Measurements from ENCODE around the gene KIAA0232. TPM values are rescaled to one million over a fixed set of nuclear protein-coding genes. Genes with fewer than 3 reads are reported as not detected.
"Not testable (repeated sequence)": the region's sequence is repeated elsewhere in the genome, so short reads cannot be mapped to it uniquely, and the experiment has no call there.

KIAA0232 gene
- polyA plus RNA-seq, 1 donor from 2014 or later: 57.6 TPM

- not testable (repeated sequence) for H3F3A ChIP-seq (ENCODE audit: insufficient read depth, low read length, poor library complexity, severe bottlenecking); H3K9me2 ChIP-seq (ENCODE audit: insufficient read depth, low read length); H3K27ac ChIP-seq (ENCODE audit: low read length); H3K4me2 ChIP-seq (ENCODE audit: low read length); H3K4me3 ChIP-seq (ENCODE audit: low read length); H3K27me3 ChIP-seq (ENCODE audit: insufficient read depth, low read depth, low read length); H3K36me3 ChIP-seq (ENCODE audit: insufficient read depth, low read length); H2AFZ ChIP-seq (ENCODE audit: low read depth, low read length); H3K9me3 ChIP-seq (ENCODE audit: low read length); H4K20me1 ChIP-seq (ENCODE audit: insufficient read depth); H3K9ac ChIP-seq (ENCODE audit: low read length)
- H3K79me2 ChIP-seq (replicated peaks; ENCODE audit: insufficient read depth, low read length): peaks cover 97% of the 10 kb centered on the region
Observed at GRCh38 chr4:6791245-6791644, 8.7 kb downstream of the KIAA0232 start.

DNA sequence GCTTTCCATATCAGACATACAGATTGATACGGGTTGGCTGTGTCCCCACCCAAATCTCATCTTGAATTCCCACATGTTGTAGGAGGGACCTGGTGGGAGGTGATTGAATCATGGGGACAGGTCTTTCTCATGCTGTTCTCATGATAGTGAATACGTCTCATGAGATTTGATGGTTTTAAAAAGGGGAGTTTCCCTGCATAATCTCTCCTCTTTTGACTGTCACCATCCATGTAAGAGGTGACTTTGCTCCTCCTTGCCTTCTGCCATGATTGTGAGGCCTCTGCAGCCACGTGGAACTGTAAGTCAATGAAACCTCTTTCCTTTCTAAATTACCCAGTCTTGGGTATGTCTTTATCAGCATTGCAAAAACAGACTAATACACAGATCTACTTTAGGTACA is 9.3 kb downstream of the KIAA0232 start:
- not testable (repeated sequence) for H3K4me3 ChIP-seq (ENCODE audit: low read length); H3K36me3 ChIP-seq (ENCODE audit: insufficient read depth, low read length); H3K27me3 ChIP-seq (ENCODE audit: insufficient read depth, low read depth, low read length); H3F3A ChIP-seq (ENCODE audit: insufficient read depth, low read length, poor library complexity, severe bottlenecking); H3K9me3 ChIP-seq (ENCODE audit: low read length); H3K9me2 ChIP-seq (ENCODE audit: insufficient read depth, low read length); H3K9ac ChIP-seq (ENCODE audit: low read length); H3K27ac ChIP-seq (ENCODE audit: low read length); H4K20me1 ChIP-seq (ENCODE audit: insufficient read depth); H3K4me2 ChIP-seq (ENCODE audit: low read length); H2AFZ ChIP-seq (ENCODE audit: low read depth, low read length)
- peaks cover 97% of the 10 kb centered on the region for H3K79me2 ChIP-seq (replicated peaks; ENCODE audit: insufficient read depth, low read length)

DNA sequence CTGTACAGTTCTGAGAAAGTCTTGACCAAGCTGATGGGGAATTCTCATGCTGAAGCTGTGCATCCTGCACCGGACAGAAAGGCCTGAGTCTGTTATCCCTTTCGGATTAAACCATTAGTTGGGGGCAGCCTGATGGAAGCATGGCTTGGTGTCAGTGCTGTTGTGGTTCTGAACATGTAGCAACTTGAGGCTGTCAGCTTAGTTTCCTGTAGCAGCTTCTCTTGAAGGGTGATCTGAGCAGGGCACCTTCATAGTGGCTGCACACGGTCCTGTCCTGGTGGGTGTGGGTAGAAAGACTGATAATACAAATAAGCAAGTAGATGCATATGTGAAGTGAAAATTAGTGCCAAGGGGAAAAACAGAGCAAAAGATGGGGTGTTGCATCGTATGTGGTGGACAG is 11.7 kb downstream of the KIAA0232 start:
- Histone ChIP-seq H3K79me2 (replicated peaks; ENCODE audit: insufficient read depth, low read length) (peaks cover 92% of the 10 kb centered on the region), H3K9me3 (ENCODE audit: low read length) (no peaks in the 10 kb centered on the region), H3K4me3 (ENCODE audit: low read length) (no peak overlapping the region), H3K27ac (ENCODE audit: low read length) (no peak overlapping the region), H3K9ac (ENCODE audit: low read length) (no peak overlapping the region), H2AFZ (ENCODE audit: low read depth, low read length) (no peak overlapping the region), H3F3A (ENCODE audit: insufficient read depth, low read length, poor library complexity, severe bottlenecking) (no peaks in the 10 kb centered on the region), H3K9me2 (ENCODE audit: insufficient read depth, low read length) (no peaks in the 10 kb centered on the region), H4K20me1 (ENCODE audit: insufficient read depth) (peaks cover 3% of the 10 kb centered on the region), H3K27me3 (ENCODE audit: insufficient read depth, low read depth, low read length) (no peaks in the 10 kb centered on the region), H3K4me2 (ENCODE audit: low read length) (no peak overlapping the region), H3K36me3 (ENCODE audit: insufficient read depth, low read length) (no peaks in the 10 kb centered on the region)
- TF ChIP-seq SMC3 (conservative IDR thresholded peaks at IDR 0.05; ENCODE audit: poor library complexity) (no peak), TAF1 (IDR thresholded peaks at IDR 0.05; ENCODE audit: low read depth) (no peak), MXI1 (conservative IDR thresholded peaks at IDR 0.05; ENCODE audit: poor library complexity, severe bottlenecking) (no peak), POLR2AphosphoS5 (IDR thresholded peaks at IDR 0.05) (no peak), EZH2 (IDR thresholded peaks at IDR 0.05; ENCODE audit: borderline replicate concordance, insufficient read depth, low read length, poor library complexity, severe bottlenecking) (no peak), EP300 (conservative IDR thresholded peaks at IDR 0.05; ENCODE audit: poor library complexity, severe bottlenecking) (no peak)
- TF ChIP-seq, protein P1, sequence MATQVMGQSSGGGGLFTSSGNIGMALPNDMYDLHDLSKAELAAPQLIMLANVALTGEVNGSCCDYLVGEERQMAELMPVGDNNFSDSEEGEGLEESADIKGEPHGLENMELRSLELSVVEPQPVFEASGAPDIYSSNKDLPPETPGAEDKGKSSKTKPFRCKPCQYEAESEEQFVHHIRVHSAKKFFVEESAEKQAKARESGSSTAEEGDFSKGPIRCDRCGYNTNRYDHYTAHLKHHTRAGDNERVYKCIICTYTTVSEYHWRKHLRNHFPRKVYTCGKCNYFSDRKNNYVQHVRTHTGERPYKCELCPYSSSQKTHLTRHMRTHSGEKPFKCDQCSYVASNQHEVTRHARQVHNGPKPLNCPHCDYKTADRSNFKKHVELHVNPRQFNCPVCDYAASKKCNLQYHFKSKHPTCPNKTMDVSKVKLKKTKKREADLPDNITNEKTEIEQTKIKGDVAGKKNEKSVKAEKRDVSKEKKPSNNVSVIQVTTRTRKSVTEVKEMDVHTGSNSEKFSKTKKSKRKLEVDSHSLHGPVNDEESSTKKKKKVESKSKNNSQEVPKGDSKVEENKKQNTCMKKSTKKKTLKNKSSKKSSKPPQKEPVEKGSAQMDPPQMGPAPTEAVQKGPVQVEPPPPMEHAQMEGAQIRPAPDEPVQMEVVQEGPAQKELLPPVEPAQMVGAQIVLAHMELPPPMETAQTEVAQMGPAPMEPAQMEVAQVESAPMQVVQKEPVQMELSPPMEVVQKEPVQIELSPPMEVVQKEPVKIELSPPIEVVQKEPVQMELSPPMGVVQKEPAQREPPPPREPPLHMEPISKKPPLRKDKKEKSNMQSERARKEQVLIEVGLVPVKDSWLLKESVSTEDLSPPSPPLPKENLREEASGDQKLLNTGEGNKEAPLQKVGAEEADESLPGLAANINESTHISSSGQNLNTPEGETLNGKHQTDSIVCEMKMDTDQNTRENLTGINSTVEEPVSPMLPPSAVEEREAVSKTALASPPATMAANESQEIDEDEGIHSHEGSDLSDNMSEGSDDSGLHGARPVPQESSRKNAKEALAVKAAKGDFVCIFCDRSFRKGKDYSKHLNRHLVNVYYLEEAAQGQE (IDR thresholded peaks at IDR 0.05; ENCODE audit: borderline replicate concordance): no peak

DNA sequence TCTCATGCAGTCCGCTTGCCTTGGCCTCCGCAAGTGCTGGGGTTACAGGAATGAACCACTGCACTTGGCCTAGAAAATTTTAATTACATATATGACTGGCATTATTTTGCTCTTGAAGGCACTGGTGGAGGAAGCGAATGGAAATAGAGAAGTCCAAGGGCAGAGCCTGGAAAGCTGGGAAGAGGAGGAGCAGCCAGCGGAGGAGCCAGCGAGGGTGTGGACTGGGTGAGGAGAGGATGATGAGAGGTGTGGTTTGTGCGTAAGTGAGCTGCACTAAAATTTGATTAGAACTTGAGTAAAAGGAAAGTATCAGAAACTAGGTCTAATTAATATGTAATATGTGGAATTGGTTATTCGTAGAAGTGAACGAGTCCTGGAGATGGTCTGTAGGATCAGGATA is 13.3 kb downstream of the KIAA0232 start:
- H3K4me3 ChIP-seq (ENCODE audit: low read length): no peak overlapping the region
- TF ChIP-seq POLR2AphosphoS5 (IDR thresholded peaks at IDR 0.05): no peak
- TF ChIP-seq, protein P2, sequence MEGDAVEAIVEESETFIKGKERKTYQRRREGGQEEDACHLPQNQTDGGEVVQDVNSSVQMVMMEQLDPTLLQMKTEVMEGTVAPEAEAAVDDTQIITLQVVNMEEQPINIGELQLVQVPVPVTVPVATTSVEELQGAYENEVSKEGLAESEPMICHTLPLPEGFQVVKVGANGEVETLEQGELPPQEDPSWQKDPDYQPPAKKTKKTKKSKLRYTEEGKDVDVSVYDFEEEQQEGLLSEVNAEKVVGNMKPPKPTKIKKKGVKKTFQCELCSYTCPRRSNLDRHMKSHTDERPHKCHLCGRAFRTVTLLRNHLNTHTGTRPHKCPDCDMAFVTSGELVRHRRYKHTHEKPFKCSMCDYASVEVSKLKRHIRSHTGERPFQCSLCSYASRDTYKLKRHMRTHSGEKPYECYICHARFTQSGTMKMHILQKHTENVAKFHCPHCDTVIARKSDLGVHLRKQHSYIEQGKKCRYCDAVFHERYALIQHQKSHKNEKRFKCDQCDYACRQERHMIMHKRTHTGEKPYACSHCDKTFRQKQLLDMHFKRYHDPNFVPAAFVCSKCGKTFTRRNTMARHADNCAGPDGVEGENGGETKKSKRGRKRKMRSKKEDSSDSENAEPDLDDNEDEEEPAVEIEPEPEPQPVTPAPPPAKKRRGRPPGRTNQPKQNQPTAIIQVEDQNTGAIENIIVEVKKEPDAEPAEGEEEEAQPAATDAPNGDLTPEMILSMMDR (IDR thresholded peaks at IDR 0.05; ENCODE audit: poor library complexity, severe bottlenecking): no peak
- no peak for TF ChIP-seq RAD21 (conservative IDR thresholded peaks at IDR 0.05)
- no peak for TF ChIP-seq TAF1 (IDR thresholded peaks at IDR 0.05; ENCODE audit: low read depth)
- no peak for TF ChIP-seq MXI1 (conservative IDR thresholded peaks at IDR 0.05; ENCODE audit: poor library complexity, severe bottlenecking)
- no peak for TF ChIP-seq EP300 (conservative IDR thresholded peaks at IDR 0.05; ENCODE audit: poor library complexity, severe bottlenecking)
- TF ChIP-seq, protein P1 (IDR thresholded peaks at IDR 0.05; ENCODE audit: borderline replicate concordance): no peak
- no peak for TF ChIP-seq EZH2 (IDR thresholded peaks at IDR 0.05; ENCODE audit: borderline replicate concordance, insufficient read depth, low read length, poor library complexity, severe bottlenecking)
- no peak for TF ChIP-seq SMC3 (conservative IDR thresholded peaks at IDR 0.05; ENCODE audit: poor library complexity)
- no peak overlapping the region for H3K27ac ChIP-seq (ENCODE audit: low read length)
- H3K4me2 ChIP-seq (ENCODE audit: low read length): no peak overlapping the region
- H3K27me3 ChIP-seq (ENCODE audit: insufficient read depth, low read depth, low read length): no peaks in the 10 kb centered on the region
- no peak overlapping the region for H2AFZ ChIP-seq (ENCODE audit: low read depth, low read length)
- H3K9me3 ChIP-seq (ENCODE audit: low read length): no peaks in the 10 kb centered on the region
- H3K36me3 ChIP-seq (ENCODE audit: insufficient read depth, low read length): no peaks in the 10 kb centered on the region
- no peaks in the 10 kb centered on the region for H3F3A ChIP-seq (ENCODE audit: insufficient read depth, low read length, poor library complexity, severe bottlenecking)
- peaks cover 92% of the 10 kb centered on the region for H3K79me2 ChIP-seq (replicated peaks; ENCODE audit: insufficient read depth, low read length)
- no peak overlapping the region for H3K9ac ChIP-seq (ENCODE audit: low read length)
- H3K9me2 ChIP-seq (ENCODE audit: insufficient read depth, low read length): no peaks in the 10 kb centered on the region
- peaks cover 3% of the 10 kb centered on the region for H4K20me1 ChIP-seq (ENCODE audit: insufficient read depth)

All from neural cell (in vitro differentiated cells).